Activated CD4-positive, alpha-beta T cell treated with anti-CD3 and anti-CD28 coated beads for 1 hour (primary cell): Measurements from ENCODE around the gene ATG5.
"Not testable (repeated sequence)": the region's sequence is repeated elsewhere in the genome, so short reads cannot be mapped to it uniquely, and the experiment has no call there.

Source experiments
- DNase-seq: peaks from one replicate; pipeline ENCODE4 v3.0.0-alpha.2; 2020

Gene ATG5

GRCh38 chr6:106309766-106310373 is 15.7 kb downstream of the ATG5 start:
- no peak for DNase-seq

GRCh38 chr6:106308985-106309384 is 16.6 kb downstream of the ATG5 start:
- DNase-seq = no peak

- DNase-seq = no peak
Measured at GRCh38 chr6:106305740-106306139, 19.8 kb downstream of the ATG5 start.

- no peak for DNase-seq
Measured at GRCh38 chr6:106300944-106301343, 24.6 kb downstream of the ATG5 start.

GRCh38 chr6:106300020-106300780 is 25.4 kb downstream of the ATG5 start:
- no peak for DNase-seq

GRCh38 chr6:106293116-106293515 is 32.4 kb downstream of the ATG5 start:
- DNase-seq = no peak

GRCh38 chr6:106290954-106291353 is 34.6 kb downstream of the ATG5 start:
- no peak for DNase-seq

GRCh38 chr6:106290032-106290431 is 35.5 kb downstream of the ATG5 start:
- DNase-seq = no peak

GRCh38 chr6:106287215-106287614 is 38.3 kb downstream of the ATG5 start:
- DNase-seq = no peak

- no peak for DNase-seq
Measured at GRCh38 chr6:106286746-106287145, 38.8 kb downstream of the ATG5 start.

- DNase-seq = no peak
Measured at GRCh38 chr6:106283481-106283880, 42.1 kb downstream of the ATG5 start.

- DNase-seq = no peak
Measured at GRCh38 chr6:106281661-106282060, 43.9 kb downstream of the ATG5 start.

GRCh38 chr6:106281088-106281487 is 44.5 kb downstream of the ATG5 start:
- DNase-seq = no peak

GRCh38 chr6:106279179-106279578 is 46.4 kb downstream of the ATG5 start:
- no peak for DNase-seq

- no peak for DNase-seq
Measured at GRCh38 chr6:106275692-106276091, 49.9 kb downstream of the ATG5 start.

GRCh38 chr6:106273087-106273486 is 52.5 kb downstream of the ATG5 start:
- DNase-seq = no peak

GRCh38 chr6:106272287-106272686 is 53.3 kb downstream of the ATG5 start:
- no peak for DNase-seq

GRCh38 chr6:106270414-106270813 is 55.1 kb downstream of the ATG5 start:
- DNase-seq = no peak

- DNase-seq = not testable (repeated sequence)
Measured at GRCh38 chr6:106269268-106269919, 56.2 kb downstream of the ATG5 start.

GRCh38 chr6:106268500-106268899 is 57.1 kb downstream of the ATG5 start:
- DNase-seq = not testable (repeated sequence)

GRCh38 chr6:106264433-106264832 is 61.1 kb downstream of the ATG5 start:
- DNase-seq = not testable (repeated sequence)

- not testable (repeated sequence) for DNase-seq
Measured at GRCh38 chr6:106259748-106260147, 65.8 kb downstream of the ATG5 start.

GRCh38 chr6:106258726-106259125 is 66.8 kb downstream of the ATG5 start:
- no peak for DNase-seq

GRCh38 chr6:106257195-106257594 is 68.4 kb downstream of the ATG5 start:
- no peak for DNase-seq
